GM15510 (cell line): ENCODE data around the gene FAM81B.

Source experiments
- POLR2A ChIP-seq: IDR thresholded peaks from 3 replicates; pipeline ENCODE4 v1.6.1; 2011; ENCODE audit warnings: borderline replicate concordance; ENCODE audit not compliant: insufficient read length; ENCODE audit errors: extremely low read depth

FAM81B gene

GRCh38 chr5:95385334-95385733, 5.8 kb upstream of the FAM81B start:
- TF ChIP-seq POLR2A: no peak

- no peak for TF ChIP-seq POLR2A
Observed at GRCh38 chr5:95392593-95393182, 1.5 kb downstream of the FAM81B start.

GRCh38 chr5:95393279-95393678, 2.1 kb downstream of the FAM81B start:
- TF ChIP-seq POLR2A: no peak

GRCh38 chr5:95398989-95399388, 7.8 kb downstream of the FAM81B start:
- no peak for TF ChIP-seq POLR2A

GRCh38 chr5:95401626-95402025, 10.5 kb downstream of the FAM81B start:
- TF ChIP-seq POLR2A: no peak

- no peak for TF ChIP-seq POLR2A
Observed at GRCh38 chr5:95403996-95404395, 12.8 kb downstream of the FAM81B start.

- TF ChIP-seq POLR2A: no peak
Observed at GRCh38 chr5:95406426-95407090, 15.4 kb downstream of the FAM81B start.

GRCh38 chr5:95410279-95410678, 19.1 kb downstream of the FAM81B start:
- no peak for TF ChIP-seq POLR2A

- TF ChIP-seq POLR2A: no peak
Observed at GRCh38 chr5:95411474-95411873, 20.3 kb downstream of the FAM81B start.

GRCh38 chr5:95414451-95414850, 23.3 kb downstream of the FAM81B start:
- no peak for TF ChIP-seq POLR2A

- no peak for TF ChIP-seq POLR2A
Observed at GRCh38 chr5:95417971-95418370, 26.8 kb downstream of the FAM81B start.

GRCh38 chr5:95422838-95423237, 31.7 kb downstream of the FAM81B start:
- TF ChIP-seq POLR2A: no peak

- no peak for TF ChIP-seq POLR2A
Observed at GRCh38 chr5:95424016-95424415, 32.9 kb downstream of the FAM81B start.

GRCh38 chr5:95424526-95424925, 33.4 kb downstream of the FAM81B start:
- TF ChIP-seq POLR2A: no peak

GRCh38 chr5:95426227-95426626, 35.1 kb downstream of the FAM81B start:
- TF ChIP-seq POLR2A: no peak

- no peak for TF ChIP-seq POLR2A
Observed at GRCh38 chr5:95432779-95433178, 41.6 kb downstream of the FAM81B start.
